Activated CD4-positive, alpha-beta T cell treated with anti-CD3 and anti-CD28 coated beads, Interleukin-2, amount 50 U/mL, for 48 hours (primary cell): ENCODE measurements around the gene ZNF594.
"Not testable (repeated sequence)": the region's sequence is repeated elsewhere in the genome, so short reads cannot be mapped to it uniquely, and the experiment has no call there.

Experiments used
- DNase-seq, 2 experiments: peaks; one replicate each; pipeline ENCODE4 v3.0.0-alpha.2; 2020

Gene ZNF594

DNA sequence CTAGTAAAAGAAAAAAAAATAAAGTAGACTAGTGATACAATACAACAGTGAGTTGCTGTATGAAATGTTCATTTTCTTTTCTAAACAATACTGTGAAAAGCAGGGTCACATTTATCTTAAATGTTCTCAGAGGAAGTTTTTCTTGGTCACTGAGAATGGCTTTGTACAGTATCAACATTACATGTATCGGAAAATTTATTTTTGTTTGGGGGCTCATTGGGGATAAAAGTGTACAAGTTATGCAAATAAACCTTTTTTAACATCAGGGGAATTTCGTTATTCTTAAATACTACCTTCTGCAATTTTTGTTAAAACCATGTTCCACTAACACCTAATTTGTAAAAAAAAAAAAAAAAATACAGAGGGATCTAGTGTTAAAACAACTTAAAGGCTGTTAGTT lies 8.7 kb upstream of the ZNF594 start:
- DNase-seq: no peak

DNA sequence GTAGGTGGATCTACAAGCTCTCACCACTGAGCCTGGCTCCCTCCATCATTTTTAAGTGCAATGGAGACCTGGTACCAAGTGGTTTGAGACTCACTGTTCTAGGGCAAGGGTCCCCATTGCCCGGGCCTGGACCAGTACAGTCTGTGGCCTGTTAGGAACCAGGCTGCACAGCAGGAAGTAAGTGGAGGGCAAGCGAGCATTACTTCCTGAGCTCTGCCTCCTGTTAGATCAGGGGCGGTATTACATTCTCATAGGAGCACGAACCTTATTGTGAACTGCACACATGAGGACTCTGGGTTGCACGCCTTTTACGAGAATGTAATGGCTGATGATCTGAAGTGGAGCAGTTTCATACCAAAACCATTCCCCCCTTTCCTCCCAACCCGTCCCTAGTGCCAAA lies 6.8 kb upstream of the ZNF594 start:
- no peak for DNase-seq

DNA sequence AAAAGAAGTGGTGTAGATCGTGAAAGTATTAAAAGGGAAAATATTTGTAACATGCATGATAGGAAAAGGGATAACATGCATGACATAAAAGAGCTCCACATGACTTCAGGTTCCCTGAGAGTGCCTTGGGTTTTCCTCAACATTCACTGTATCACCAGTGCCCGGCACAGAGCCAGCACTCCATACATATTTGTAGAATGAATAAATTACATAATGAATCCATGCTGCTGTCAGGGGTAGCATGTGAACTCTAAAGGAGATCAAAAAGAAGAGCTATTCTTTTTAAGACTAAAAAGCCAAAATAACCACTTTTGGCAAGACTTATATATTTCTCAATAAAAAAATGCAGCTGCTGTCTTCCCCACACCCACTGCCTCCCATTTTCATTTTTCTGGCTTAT lies 2.7 kb upstream of the ZNF594 start:
- DNase-seq: no peak

DNA sequence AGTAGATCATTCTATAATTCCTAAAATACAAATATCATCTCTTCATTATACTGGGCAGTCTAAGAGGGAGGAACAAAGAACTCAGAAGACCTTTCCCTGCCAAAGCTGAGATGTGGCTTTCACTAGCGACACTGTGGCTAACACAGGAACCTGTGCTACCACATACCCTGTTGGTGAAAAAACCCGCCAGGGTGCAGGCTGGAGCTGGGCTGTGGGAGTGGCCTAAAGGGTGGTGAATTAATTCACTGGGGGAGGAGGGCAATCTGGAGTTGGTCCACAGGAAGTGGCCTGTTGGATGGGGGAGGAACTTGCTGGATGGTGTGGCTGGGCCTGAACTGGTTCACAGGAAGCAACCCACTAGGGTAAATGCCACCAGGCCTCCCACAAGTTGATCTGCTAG lies 7.4 kb downstream of the ZNF594 start:
- DNase-seq: no peak

DNA sequence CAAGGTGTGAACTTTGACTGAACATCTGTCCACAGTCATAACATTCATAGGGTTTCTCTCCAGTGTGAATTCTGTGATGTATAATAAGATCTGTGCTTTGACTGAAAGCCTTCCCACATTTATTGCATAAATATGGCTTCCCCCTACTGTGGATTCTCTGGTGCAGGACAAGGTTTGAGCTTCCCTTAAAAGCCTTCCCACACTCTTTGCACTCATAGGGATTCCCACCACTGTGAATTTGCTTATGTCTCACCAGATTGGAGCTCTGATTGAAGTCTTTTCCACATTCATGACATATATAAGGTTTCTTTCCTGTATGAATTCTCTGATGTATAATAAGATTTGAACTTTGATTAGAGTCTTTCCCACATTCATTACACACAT lies 8.3 kb downstream of the ZNF594 start:
- no peak for DNase-seq

DNA sequence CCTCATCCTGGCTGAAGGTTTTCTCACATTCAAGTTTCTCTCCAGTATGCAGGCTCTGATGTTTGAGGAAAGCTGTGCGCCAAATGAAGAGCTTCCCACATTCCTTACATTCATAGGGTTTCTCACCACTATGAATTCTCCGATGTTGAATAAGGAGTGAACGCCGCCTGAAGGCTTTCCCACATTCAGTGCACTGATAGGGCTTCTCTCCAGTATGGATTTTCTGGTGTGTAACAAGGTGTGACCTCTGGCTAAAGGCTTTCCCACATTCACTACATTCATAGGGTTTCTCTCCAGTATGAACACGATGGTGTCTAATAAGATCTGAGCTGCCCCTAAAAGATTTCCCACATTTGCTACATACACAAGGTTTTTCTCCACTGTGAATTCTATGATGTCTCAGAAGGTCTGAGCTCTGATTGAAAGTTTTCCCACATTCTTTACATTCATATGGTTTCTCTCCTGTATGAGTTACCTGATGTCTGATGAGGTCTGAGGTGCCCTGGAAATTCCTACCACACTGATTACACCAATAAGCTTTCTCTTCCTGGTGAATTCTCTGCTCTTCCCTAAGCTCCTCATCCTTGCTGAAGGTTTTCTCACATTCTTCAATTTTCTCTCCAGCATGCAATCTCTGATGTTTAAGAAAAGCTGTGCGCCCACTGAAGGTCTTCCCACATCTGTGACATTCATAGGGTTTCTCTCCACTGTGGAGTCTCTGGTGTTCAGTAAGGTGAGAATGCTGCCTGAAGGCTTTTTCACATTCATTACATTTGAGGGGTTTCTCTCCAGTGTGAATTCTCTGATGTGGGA lies 8.9 kb downstream of the ZNF594 start:
- no peak for DNase-seq

DNA sequence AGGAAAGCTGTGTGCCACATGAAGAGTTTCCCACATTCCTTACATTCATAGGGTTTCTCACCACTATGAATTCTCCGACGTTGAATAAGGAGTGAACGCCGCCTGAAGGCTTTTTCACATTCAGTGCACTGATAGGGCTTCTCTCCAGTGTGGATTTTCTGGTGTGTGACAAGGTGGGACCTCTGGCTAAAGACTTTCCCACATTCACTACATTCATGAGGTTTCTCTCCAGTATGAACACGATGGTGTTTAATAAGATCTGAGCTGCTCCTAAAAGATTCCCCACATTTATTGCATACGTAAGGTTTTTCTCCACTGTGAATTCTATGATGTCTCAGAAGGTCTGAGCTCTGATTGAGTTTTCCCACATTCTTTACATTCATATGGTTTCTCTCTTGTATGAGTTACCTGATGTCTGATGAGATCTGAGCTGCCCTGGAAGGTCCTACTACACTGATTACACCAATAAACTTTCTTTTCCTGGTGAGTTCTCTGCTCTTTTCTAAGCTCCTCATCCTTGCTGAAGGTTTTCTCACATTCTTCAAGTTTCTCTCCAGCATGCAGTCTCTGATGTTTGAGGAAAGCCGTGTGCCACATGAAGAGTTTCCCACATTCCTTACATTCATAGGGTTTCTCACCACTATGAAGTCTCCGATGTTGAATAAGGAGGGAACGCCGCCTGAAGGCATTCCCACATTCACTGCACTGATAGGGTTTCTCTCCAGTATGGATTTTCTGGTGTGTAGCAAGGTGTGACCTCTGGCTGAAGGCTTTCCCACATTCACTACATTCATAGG lies 10.0 kb downstream of the ZNF594 start:
- DNase-seq: no peak

DNA sequence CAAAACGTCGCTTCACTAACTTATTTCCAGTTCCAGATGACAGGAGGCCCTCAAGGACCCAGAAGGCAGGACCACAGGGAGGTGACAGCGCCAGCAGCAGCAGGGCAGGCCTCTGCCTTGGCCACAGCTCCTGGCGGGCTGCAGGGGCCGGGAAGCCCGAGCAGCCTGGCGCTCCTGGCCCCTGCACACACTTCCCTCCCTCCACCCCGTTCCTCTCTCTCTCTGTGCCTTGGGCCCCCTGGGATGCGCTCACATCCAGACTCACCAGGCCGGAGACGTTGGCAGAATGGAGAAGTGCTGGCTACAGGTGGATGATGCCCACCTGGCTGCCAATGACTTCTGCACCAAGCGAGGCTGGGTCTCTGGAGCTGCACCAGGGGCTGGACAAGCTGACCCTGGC lies 12.7 kb downstream of the ZNF594 start:
- no peak for DNase-seq

DNA sequence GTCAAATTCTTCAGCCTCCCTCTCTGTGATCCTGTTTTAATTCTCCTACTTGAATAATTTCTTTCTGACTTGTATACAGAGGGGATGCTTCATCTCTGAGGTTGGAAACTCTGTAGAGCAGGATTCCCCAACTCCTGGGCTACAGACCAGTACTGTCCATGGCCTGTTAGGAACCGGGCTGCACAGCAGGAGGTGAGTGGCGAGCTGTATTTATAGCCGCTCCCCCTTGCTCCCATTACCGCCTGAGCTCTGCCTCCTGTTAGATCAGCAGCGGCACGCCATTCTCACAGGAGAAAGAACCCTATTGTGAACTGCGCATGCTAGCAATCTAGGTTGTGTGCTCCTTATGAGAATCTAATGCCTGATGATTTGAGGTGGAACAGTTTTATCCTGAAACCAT lies 16.6 kb downstream of the ZNF594 start:
- DNase-seq: not testable (repeated sequence)

DNA sequence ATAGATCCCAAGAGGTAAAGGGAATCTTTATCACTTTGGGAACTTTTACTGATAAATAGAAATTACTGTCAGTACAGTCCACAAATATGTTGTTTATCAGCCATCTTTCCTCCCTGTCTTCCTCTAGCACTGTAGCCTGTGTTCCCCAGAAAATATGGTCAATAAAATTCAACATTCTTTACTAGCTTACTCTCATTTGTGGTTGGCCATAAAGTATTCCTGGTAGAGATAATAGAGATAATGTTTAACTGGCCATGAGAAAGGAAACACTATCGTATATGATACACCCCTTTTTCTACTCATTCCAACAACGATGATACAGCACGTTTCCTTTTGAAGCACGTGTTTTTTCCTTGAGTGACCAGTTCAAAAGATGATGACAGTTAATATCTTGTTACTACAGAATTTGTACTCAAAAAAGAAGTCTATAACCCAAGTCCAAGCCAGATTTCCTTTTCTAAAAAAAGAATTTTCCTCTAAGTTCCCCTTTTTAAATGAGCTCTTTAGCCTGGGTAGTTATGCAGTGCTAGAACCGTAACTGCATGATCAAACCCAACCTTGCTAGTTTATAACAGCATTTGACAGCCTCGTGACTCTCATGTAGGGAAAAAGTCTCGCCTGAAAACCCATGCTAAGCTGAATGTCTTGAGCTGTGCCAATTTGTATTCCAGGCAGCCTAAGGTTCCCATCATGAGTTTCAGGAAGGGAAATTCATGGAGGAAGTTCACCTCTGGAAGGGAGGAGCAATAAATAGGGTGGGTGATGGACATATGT lies 25.7 kb downstream of the ZNF594 start:
- DNase-seq: not testable (repeated sequence)

DNA sequence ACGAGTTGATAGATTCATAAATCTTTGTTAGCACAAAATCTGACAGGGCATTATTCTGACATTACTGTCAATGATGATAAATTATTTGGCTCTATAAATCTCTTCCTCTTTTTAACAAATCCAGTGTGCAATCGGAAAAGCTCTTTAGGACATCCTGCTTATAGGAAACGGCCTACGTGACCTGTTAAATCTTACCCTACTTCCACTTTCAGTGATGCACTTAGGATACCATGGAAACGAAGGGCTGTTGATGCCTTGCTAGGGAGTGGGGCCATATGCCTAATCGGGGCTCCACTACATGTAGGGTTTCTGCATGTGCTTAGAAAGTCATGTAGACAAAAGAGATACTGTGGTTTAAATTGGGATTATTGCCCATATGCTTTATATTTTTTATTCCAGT lies 27.2 kb downstream of the ZNF594 start:
- no peak for DNase-seq

DNA sequence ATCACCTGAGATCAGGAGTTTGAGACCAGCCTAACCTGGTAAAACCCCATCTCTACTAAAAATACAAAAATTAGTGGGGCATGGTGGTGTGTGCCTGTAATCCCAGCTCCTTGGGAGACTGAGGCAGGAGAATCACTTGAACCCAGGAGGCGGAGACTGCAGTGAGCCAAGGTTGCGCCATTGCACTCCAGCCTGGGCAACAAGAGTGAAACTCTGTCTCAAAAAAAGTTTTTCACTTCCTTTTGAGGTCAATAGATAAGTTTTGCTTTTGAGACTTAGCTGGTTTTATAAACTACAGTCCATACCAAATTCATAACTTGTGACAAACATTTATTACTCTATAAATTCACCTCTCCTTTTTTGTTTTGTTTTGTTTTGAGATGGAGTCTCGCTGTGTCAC lies 29.9 kb downstream of the ZNF594 start:
- not testable (repeated sequence) for DNase-seq

DNA sequence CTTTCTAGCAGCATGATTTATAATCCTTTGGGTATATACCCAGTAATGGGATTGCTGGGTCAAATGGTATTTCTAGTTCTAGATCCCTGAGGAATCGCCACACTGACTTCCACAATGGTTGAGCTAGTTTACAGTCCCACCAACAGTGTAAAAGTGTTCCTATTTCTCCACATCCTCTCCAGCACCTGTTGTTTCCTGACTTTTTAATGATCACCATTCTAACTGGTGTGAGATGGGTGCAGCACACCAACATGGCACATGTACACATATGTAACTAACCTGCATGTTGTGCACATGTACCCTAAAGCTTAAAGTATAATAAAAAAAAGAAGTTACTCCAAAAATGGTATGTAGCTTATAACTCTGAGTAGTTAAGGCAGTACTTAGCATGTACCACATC lies 31.0 kb downstream of the ZNF594 start:
- DNase-seq: not testable (repeated sequence)

DNA sequence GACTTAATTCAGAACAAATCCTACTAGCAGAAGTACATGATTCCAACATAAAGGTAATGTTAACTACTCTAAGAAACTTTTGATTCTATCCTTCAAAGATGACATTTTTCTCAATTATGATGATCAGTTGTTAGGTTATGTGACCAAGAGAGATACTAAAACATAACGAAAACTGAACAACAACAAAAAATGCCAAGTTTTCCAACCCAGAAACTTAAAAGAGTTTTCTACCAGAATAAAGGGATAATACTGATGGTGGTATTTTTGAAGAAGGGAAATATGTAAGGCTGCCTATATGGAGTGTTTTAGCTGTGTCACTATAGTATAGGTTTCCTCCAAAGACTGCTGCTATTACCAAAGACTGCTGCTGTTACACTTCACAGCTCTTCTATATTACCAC lies 45.5 kb downstream of the ZNF594 start:
- not testable (repeated sequence) for DNase-seq

DNA sequence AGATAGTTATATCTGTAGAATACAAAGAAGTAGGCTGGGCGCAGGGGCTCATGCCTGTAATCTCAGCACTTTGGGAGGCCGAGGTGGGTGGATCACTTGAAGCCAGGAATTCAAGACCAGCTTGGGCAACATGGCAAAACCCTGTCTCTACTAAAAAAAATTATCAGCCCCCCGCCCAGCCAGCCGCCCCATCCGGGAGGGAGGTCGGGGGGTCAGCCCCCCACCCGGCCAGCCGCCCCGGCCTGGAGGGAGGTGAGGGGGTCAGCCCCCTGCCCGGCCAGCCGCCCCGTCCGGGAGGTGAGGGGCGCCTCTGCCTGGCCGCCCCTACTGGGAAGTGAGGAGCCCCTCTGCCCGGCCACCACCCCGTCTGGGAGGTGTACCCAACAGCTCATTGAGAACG lies 48.8 kb downstream of the ZNF594 start:
- not testable (repeated sequence) for DNase-seq

DNA sequence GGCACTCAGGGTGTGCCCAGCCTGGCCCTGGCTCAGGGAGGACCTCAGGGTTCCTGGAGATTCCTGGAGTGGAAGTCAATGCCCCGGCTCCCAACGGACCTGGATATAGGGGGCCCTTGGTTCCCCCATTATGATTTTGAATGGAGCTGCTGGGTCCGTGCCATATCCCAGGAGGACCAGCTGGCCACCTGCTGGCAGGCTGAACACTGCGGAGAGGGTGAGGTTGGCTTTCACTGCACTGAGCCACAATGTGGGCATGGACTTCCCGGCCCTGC lies 52.3 kb downstream of the ZNF594 start:
- DNase-seq: no peak

DNA sequence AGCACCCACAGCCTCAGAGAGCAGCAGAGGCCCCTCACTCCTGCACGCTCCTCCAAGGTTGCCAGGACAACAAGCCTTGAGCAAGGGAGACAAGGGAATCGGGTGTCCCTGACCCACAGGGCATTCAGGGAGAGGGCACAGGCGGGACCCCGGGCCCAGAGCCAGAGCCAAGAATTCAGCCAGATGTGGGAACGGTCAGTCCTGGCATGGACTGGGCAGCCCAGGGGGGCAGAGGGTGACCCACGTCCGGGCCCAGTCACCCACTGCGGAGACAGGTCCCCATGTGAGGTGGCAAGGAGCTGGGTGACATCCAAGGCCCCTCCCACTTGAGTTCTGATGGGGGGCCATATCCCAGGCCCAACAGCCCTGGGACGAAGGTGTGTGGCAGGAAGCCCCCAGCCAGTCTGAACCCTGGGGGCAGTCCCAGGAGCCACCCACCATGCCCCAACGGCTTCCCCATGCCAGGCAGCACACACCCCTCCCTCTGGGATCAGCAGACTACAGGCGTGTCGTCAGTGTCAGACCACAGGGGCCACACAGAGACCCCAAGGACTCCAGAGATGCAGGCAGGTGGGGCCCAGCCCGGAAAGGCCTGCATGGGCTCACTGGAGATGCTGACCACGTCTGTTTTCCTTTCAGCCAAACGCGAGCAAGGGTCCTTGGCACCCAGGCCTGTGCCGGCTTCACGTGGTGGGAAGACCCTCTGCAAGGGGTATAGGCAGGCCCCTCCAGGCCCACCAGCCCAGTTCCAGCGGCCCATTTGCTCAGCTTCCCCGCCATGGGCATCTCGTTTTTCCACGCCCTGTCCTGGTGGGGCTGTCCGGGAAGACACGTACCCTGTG lies 52.8 kb downstream of the ZNF594 start:
- no peak for DNase-seq

DNA sequence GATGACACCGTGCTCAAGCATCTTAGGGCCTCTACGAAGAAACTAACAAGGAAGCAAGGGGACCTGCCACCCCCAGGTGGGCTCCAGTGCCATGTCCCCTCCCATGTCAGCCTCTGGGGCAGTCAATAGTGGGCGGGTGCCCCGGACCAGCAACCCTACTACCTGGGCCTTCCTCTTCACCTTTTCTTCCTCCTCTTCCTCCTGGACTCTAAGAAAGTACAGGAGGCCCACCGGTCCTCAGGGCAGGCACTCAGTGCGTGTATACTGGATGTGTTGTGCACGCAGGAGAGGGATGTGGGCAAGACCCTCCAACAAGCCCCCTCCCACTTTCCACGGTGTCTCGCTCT lies 53.5 kb downstream of the ZNF594 start:
- DNase-seq: not testable (repeated sequence)

DNA sequence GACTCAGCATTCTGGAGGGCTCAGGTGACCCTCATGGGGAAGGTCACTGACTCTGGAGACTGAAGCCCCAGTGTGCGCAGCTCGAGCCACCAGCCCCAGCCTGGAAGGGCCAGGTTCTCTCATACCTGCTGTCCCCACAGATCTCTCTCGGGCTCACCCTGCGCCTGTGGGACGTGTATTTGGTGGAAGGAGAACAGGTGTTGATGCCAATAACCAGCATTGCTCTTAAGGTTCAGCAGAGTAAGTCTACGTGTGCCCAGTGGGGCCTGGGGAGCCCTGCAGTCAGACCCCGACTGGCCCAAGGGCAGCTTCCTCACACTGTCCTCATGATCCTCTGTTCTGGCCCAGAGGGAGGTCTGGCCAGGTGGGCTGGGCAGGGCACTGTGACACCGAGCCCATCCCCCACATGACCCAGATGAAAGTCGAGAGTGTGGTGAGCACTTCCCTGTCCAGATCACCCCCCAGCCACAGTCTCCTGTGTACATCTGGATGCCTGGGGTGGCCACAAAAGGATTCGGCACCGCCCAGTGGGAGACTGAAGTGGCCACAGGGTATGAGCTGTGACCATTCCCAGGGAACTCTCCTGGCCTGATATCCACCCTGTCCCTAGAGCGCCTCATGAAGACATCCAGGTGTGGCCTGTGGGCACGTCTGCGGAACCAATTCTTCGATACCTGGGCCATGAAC lies 54.0 kb downstream of the ZNF594 start:
- not testable (repeated sequence) for DNase-seq

DNA sequence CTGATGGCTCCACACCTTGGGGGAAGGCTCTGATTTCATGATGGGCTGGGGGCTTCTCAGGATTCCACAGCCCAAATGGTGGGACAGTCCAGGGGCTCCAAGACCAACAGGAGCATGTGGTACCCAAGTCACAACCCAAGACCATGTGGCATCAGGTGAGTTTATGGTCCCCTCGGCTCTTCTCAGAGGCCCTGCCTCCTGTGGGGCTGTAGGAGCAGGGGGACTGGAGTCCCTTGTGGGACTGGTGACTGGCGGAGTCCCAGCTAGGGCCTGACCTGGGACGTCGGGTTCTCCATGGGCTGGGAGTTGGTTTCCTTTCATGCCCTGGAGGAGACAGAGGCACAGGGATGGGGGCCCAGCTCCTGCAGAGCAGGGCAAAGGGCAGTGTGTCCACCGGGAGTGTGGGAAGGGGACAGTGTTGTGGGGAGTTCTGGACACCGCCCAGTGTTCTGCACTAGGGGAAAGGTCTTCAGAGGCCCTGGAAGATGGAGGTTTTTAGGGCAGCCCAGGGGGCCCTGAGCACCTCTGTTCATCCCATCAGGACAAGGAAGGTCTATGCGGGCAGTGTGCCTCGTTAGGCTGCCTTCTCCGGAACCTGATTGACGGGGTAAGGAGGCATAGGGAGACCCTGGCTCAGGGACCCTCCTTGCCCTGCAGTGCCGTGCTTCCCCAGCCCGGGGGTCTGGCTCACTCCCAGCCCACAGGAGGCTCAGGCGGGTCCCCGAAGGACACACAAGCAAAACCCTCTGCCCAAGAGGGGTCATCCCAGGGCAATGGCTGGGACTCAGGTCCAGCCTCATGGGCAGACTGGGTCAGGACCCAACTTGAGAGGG lies 54.9 kb downstream of the ZNF594 start:
- DNase-seq: not testable (repeated sequence)
